HG02884 (cell line): ENCODE data around the gene ALDH3A1.

Experiments used
- ATAC-seq: cut with Tn5 transposase; IDR thresholded peaks from one replicate; pipeline ENCODE4 v1.9.1; 2021; ENCODE audit warnings: mild to moderate bottlenecking, moderate library complexity; ENCODE audit not compliant: unreplicated experiment

Gene ALDH3A1

GRCh38 chr17:19720631-19721426 is 27.3 kb downstream of the ALDH3A1 start:
- ATAC-seq: no peak

- ATAC-seq: no peak
Measured at GRCh38 chr17:19720210-19720475, 28.0 kb downstream of the ALDH3A1 start.

- ATAC-seq: no peak
Measured at GRCh38 chr17:19719355-19720209, 28.5 kb downstream of the ALDH3A1 start.

- no peak for ATAC-seq
Measured at GRCh38 chr17:19718613-19719354, 29.3 kb downstream of the ALDH3A1 start.

- ATAC-seq: no peak
Measured at GRCh38 chr17:19718041-19718612, 30.0 kb downstream of the ALDH3A1 start.

- no peak for ATAC-seq
Measured at GRCh38 chr17:19717411-19717908, 30.6 kb downstream of the ALDH3A1 start.

GRCh38 chr17:19717031-19717360 is 31.1 kb downstream of the ALDH3A1 start:
- ATAC-seq: no peak

GRCh38 chr17:19716108-19717030 is 31.7 kb downstream of the ALDH3A1 start, which contains the start of gene SLC47A2:
Gene SLC47A2, minus strand, starts transcription at chr17:19716584. Its CDS starts 29 bp downstream, at chr17:19716555.
- no peak for ATAC-seq

GRCh38 chr17:19714542-19715411 is 33.3 kb downstream of the ALDH3A1 start:
- no peak for ATAC-seq

GRCh38 chr17:19713901-19714361 is 34.2 kb downstream of the ALDH3A1 start:
- ATAC-seq: no peak

- no peak for ATAC-seq
Measured at GRCh38 chr17:19713462-19713861, 34.6 kb downstream of the ALDH3A1 start.

- no peak for ATAC-seq
Measured at GRCh38 chr17:19712436-19713004, 35.6 kb downstream of the ALDH3A1 start.

- no peak for ATAC-seq
Measured at GRCh38 chr17:19709841-19710240, 38.3 kb downstream of the ALDH3A1 start.

GRCh38 chr17:19708431-19709175 is 39.5 kb downstream of the ALDH3A1 start:
- ATAC-seq: no peak

- no peak for ATAC-seq
Measured at GRCh38 chr17:19707728-19708221, 40.3 kb downstream of the ALDH3A1 start.

- no peak for ATAC-seq
Measured at GRCh38 chr17:19706791-19707727, 41.0 kb downstream of the ALDH3A1 start.
